K562 (cell line): ENCODE results near the gene RAB6B. TPM values are rescaled to one million over a fixed set of nuclear protein-coding genes. Genes with fewer than 3 reads are reported as not detected.
A peak's percentile ranks its signal among the peaks of the same experiment; 100 is the strongest.

ENCODE experiments used
- ARID1B ChIP-seq: fragments of 450-650 bp; IDR thresholded peaks from 2 replicates; pipeline ENCODE4 v1.6.1; 2016; ENCODE audit warnings: antibody characterized with exemption, mild to moderate bottlenecking, inconsistent platforms
- BACH1 ChIP-seq: fragments of 200-800 bp; sonication (Bioruptor generic); IDR thresholded peaks from 2 replicates; pipeline ENCODE4 v1.6.1; 2016; ENCODE audit warnings: missing genetic modification characterization, missing compliant biosample characterization
- DPF2 ChIP-seq: fragments of 450-650 bp; IDR thresholded peaks from 2 replicates; pipeline ENCODE4 v1.6.1; 2016
- ELF4 ChIP-seq: fragments of 450-650 bp; formaldehyde crosslinking; IDR thresholded peaks from 2 replicates; pipeline ENCODE4 v1.4.0; 2022; ENCODE audit warnings: missing genetic modification characterization
- FOXK2 ChIP-seq, 2 experiments: fragments of 450-650 bp; IDR thresholded peaks in 1 of 2; conservative IDR thresholded peaks in 1 of 2; 2 replicates each; pipeline ENCODE4 v1.6.1; 2016; ENCODE audit warnings: low read depth in 2 of 2, mild to moderate bottlenecking in 1 of 2
- HMG20B ChIP-seq: fragments of 250-450 bp; sonication (Bioruptor Pico); IDR thresholded peaks from 2 replicates; pipeline ENCODE4 v1.5.0; 2021; ENCODE audit warnings: mild to moderate bottlenecking
- MBD2 ChIP-seq: sonication (generic); IDR thresholded peaks from 2 replicates; pipeline ENCODE4 v1.6.1; 2016; ENCODE audit warnings: low read depth, borderline replicate concordance
- NFE2 ChIP-seq: IDR thresholded peaks from 2 replicates; pipeline ENCODE4 v1.6.1; 2014; ENCODE audit warnings: antibody characterized with exemption, low read depth
- NR2F6 ChIP-seq: fragments of 450-650 bp; formaldehyde crosslinking; IDR thresholded peaks from 2 replicates; pipeline ENCODE4 v1.4.0; 2020; ENCODE audit warnings: mild to moderate bottlenecking
- POLR2AphosphoS5 ChIP-seq: IDR thresholded peaks from 2 replicates; pipeline ENCODE4 v1.6.1; 2011; ENCODE audit warnings: mild to moderate bottlenecking, low read depth, low read length, moderate library complexity; ENCODE audit not compliant: control insufficient read depth, insufficient read depth
- POLR3A ChIP-seq: IDR thresholded peaks from 2 replicates; pipeline ENCODE4 v1.6.1; 2011; ENCODE audit warnings: borderline replicate concordance, mild to moderate bottlenecking, moderate library complexity; ENCODE audit not compliant: insufficient read length, insufficient read depth; ENCODE audit errors: extremely low read depth
- RAD51 ChIP-seq: fragments of 450-650 bp; IDR thresholded peaks from 2 replicates; pipeline ENCODE4 v1.7.1; 2016; ENCODE audit warnings: low read depth, mild to moderate bottlenecking, borderline replicate concordance
- RBM25 ChIP-seq: fragments of 200-400 bp; formaldehyde crosslinking; IDR thresholded peaks from 2 replicates; pipeline ENCODE4 v1.6.1; 2018; ENCODE audit warnings: low read length, low read depth, moderate library complexity; ENCODE audit not compliant: severe bottlenecking
- RFX1 ChIP-seq: fragments of 450-650 bp; IDR thresholded peaks from 2 replicates; pipeline ENCODE4 v1.6.1; 2016; ENCODE audit warnings: mild to moderate bottlenecking, moderate library complexity
- RFX5 ChIP-seq: IDR thresholded peaks from 2 replicates; pipeline ENCODE4 v1.6.1; 2011; ENCODE audit warnings: low read depth, mild to moderate bottlenecking, improper control_type of control experiment, low read length
- SIRT6 ChIP-seq: IDR thresholded peaks from one replicate; pipeline ENCODE4 v1.6.1; 2012; ENCODE audit warnings: low read depth, mild to moderate bottlenecking, control low read depth, inconsistent platforms, low read length, moderate library complexity
- SIX5 ChIP-seq, 2 experiments: IDR thresholded peaks; 2 replicates each; pipeline ENCODE4 v1.6.1; 2011; ENCODE audit warnings: low read length in 2 of 2, borderline replicate concordance in 1 of 2, low read depth in 1 of 2, mild to moderate bottlenecking in 1 of 2, moderate library complexity in 1 of 2; ENCODE audit not compliant: insufficient read depth in 1 of 2
- SMARCA4 ChIP-seq: fragments of 450-650 bp; IDR thresholded peaks from 2 replicates; pipeline ENCODE4 v1.6.1; 2016
- SRF ChIP-seq, 2 experiments: fragments of 250-450, 450-650 bp in 1 of 2; sonication (Bioruptor Pico) in 1 of 2; sonication (generic) in 1 of 2; formaldehyde crosslinking; IDR thresholded peaks; 2 replicates each; pipeline versions ENCODE4 v1.5.0 to v1.5.1; 2020 to 2022; ENCODE audit warnings: mild to moderate bottlenecking in 1 of 2, missing genetic modification reagents in 1 of 2
- TAF15 ChIP-seq: fragments of 200-400 bp; formaldehyde crosslinking; IDR thresholded peaks from 2 replicates; pipeline ENCODE4 v1.6.1; 2017; ENCODE audit warnings: mild to moderate bottlenecking, low read depth, low read length, moderate library complexity
- TRIM24 ChIP-seq, 2 experiments: fragments of 450-650 bp; IDR thresholded peaks; 2 replicates each; pipeline ENCODE4 v1.6.1; 2016
- ZBTB7A ChIP-seq: IDR thresholded peaks from 2 replicates; pipeline ENCODE4 v1.6.1; 2011; ENCODE audit warnings: low read depth, mild to moderate bottlenecking, low read length, moderate library complexity, borderline replicate concordance; ENCODE audit not compliant: control insufficient read depth
- ZNF184 ChIP-seq: sonication (generic); formaldehyde crosslinking; IDR thresholded peaks from 2 replicates; pipeline ENCODE4 v1.5.0; 2020; ENCODE audit warnings: missing genetic modification reagents
- ZNF57 ChIP-seq: fragments of 450-650 bp; formaldehyde crosslinking; IDR thresholded peaks from 2 replicates; pipeline ENCODE4 v1.4.0; 2020; ENCODE audit warnings: mild to moderate bottlenecking, moderate library complexity
- ZSCAN32 ChIP-seq: fragments of 450-650 bp; formaldehyde crosslinking; IDR thresholded peaks from 2 replicates; pipeline ENCODE4 v1.4.0; 2020; ENCODE audit warnings: mild to moderate bottlenecking, moderate library complexity
- polyA plus RNA-seq, 8 experiments: library from polyadenylated mRNA; depleted of rRNA in 4 of 8; stranded (reverse) in 5 of 8; unstranded in 3 of 8; fragments of >200 nt; fragmentation: Nextera tagmentation in 2 of 8; fragmentation: Illumina TruSeq in 1 of 8; extraction: Ambion mirVana in 2 of 8; extraction: Trizol in 1 of 8; gene quantifications; 2 replicates each; pipeline versions ENCODE4 v1.2.1 to v1.2.3, GENCODE V29; 2011 to 2014; ENCODE audit warnings: inconsistent platforms in 1 of 8, missing spikeins in 1 of 8
- total RNA-seq, 7 experiments: library from RNA; depleted of rRNA in 6 of 7; stranded (reverse); fragments of >200 nt in 6 of 7; fragmentation: Illumina TruSeq in 2 of 7; extraction: Trizol in 2 of 7; gene quantifications; 2 replicates each; pipeline versions ENCODE4 v1.2.1 to v1.2.3, GENCODE V29; 2011 to 2021; ENCODE audit warnings: low replicate concordance in 1 of 7
- TF ChIP-seq, protein P1 (sequence below): IDR thresholded peaks from 3 replicates; pipeline ENCODE4 v1.6.1; 2011; ENCODE audit warnings: borderline replicate concordance, mild to moderate bottlenecking; ENCODE audit not compliant: insufficient read length, insufficient read depth
- TF ChIP-seq, protein P2 (sequence below): sonication (generic); formaldehyde crosslinking; IDR thresholded peaks from 2 replicates; pipeline ENCODE4 v1.8.0; 2022; ENCODE audit warnings: mild to moderate bottlenecking, missing genetic modification reagents
- TF ChIP-seq, protein P3 (sequence below): fragments of 250-450 bp; sonication (Bioruptor Pico); IDR thresholded peaks from 2 replicates; pipeline ENCODE4 v1.4.0; 2020; ENCODE audit warnings: mild to moderate bottlenecking, moderate library complexity, borderline replicate concordance

RAB6B gene
- total and polyA plus RNA-seq, 9 of the 15 experiments (the other 6 are each of a cell fraction or from before 2014, with no cell fraction given): 0.60 to 18.1 (median 1.5) TPM

DNA sequence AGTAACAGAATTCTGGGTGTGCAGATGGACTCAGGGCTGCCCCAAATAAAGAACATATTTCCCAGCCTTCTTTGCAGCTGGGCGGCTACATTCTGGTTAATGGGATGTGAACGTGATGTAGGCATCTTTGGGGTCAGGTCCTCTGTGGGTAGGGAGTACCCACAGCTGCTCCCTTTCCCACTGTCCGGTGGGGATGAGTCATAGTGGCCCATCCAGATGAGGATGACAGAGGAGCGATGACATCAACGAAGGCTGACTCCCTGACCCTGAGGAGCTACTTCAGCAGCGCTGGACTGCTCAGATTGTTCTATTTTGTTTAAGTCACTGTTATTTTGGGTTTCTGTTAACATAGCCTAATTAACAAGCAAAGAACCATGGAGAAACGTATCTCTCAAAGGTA is 52.0 kb downstream of the RAB6B start (continued):
- TF ChIP-seq POLR3A (no peak), SIX5 (IDR thresholded peaks at IDR 0.05; ENCODE audit: borderline replicate concordance in 1 of 2, insufficient read depth in 1 of 2, low read depth in 1 of 2, low read length in 2 of 2) (no peak), TAF15 (no peak), POLR2AphosphoS5 (no peak), ARID1B (peak; percentile 48; the same call in 1 of the 2 replicates), RAD51 (no peak), SRF (CRISPR knock-in tag; IDR thresholded peaks at IDR 0.05) (no peak), ELF4 (CRISPR knock-in tag) (no peak), RFX5 (no peak), TRIM24 (IDR thresholded peaks at IDR 0.05) (peak in 1 of 2 experiments; percentile 17; a peak in 1 of 4 replicates), MBD2 (no peak), NR2F6 (CRISPR knock-in tag) (no peak), RBM25 (no peak), BACH1 (tag) (no peak), SIRT6 (no peak), ZSCAN32 (CRISPR knock-in tag) (no peak), SMARCA4 (peak; percentile 33; the same call in 1 of the 2 replicates), NFE2 (no peak), ZNF184 (CRISPR knock-in tag) (no peak), FOXK2 (conservative IDR thresholded peaks at IDR 0.05 in 1 of 2, IDR thresholded peaks at IDR 0.05 in 1 of 2; ENCODE audit: low read depth in 2 of 2) (no peak), HMG20B (no peak), DPF2 (0 out of 2 replicates have a peak, but pooled peaks have one; percentile 18), ZBTB7A (no peak), RFX1 (no peak), ZNF57 (CRISPR knock-in tag) (no peak)
- TF ChIP-seq, protein P1, sequence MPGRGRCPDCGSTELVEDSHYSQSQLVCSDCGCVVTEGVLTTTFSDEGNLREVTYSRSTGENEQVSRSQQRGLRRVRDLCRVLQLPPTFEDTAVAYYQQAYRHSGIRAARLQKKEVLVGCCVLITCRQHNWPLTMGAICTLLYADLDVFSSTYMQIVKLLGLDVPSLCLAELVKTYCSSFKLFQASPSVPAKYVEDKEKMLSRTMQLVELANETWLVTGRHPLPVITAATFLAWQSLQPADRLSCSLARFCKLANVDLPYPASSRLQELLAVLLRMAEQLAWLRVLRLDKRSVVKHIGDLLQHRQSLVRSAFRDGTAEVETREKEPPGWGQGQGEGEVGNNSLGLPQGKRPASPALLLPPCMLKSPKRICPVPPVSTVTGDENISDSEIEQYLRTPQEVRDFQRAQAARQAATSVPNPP: no peak
- TF ChIP-seq, protein P2, sequence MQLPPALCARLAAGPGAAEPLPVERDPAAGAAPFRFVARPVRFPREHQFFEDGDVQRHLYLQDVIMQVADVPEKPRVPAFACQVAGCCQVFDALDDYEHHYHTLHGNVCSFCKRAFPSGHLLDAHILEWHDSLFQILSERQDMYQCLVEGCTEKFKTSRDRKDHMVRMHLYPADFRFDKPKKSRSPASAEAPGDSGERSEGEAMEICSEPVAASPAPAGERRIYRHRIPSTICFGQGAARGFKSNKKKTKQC (CRISPR knock-in tag): no peak
- TF ChIP-seq, protein P3, sequence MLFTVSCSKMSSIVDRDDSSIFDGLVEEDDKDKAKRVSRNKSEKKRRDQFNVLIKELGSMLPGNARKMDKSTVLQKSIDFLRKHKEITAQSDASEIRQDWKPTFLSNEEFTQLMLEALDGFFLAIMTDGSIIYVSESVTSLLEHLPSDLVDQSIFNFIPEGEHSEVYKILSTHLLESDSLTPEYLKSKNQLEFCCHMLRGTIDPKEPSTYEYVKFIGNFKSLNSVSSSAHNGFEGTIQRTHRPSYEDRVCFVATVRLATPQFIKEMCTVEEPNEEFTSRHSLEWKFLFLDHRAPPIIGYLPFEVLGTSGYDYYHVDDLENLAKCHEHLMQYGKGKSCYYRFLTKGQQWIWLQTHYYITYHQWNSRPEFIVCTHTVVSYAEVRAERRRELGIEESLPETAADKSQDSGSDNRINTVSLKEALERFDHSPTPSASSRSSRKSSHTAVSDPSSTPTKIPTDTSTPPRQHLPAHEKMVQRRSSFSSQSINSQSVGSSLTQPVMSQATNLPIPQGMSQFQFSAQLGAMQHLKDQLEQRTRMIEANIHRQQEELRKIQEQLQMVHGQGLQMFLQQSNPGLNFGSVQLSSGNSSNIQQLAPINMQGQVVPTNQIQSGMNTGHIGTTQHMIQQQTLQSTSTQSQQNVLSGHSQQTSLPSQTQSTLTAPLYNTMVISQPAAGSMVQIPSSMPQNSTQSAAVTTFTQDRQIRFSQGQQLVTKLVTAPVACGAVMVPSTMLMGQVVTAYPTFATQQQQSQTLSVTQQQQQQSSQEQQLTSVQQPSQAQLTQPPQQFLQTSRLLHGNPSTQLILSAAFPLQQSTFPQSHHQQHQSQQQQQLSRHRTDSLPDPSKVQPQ (CRISPR knock-in tag): no peak
